GM06990 (cell line): ENCODE results near the gene SNTB2.
"Not testable (repeated sequence)": the region's sequence is repeated elsewhere in the genome, so short reads cannot be mapped to it uniquely, and the experiment has no call there.

Source experiments
- DNase-seq: peaks from one replicate; pipeline ENCODE4 v3.0.0-alpha.2; 2011; ENCODE audit not compliant: insufficient read length; ENCODE audit errors: extremely low read depth
- H3K27me3 ChIP-seq: replicated peaks from 2 replicates; pipeline ENCODE4 v1.6.0; 2011; ENCODE audit warnings: low read length; ENCODE audit not compliant: control insufficient read depth, insufficient read depth
- H3K36me3 ChIP-seq: 2 replicates; pipeline ENCODE4 v1.5.1; 2011; ENCODE audit warnings: low read length; ENCODE audit not compliant: control insufficient read depth, insufficient read depth
- H3K4me3 ChIP-seq: replicated peaks from 2 replicates; pipeline ENCODE4 v1.5.1; 2011; ENCODE audit warnings: low read depth, mild to moderate bottlenecking, control low read depth, low read length
- CTCF ChIP-seq: IDR thresholded peaks from 2 replicates; pipeline ENCODE4 v1.5.1; 2011; ENCODE audit warnings: low read length, control low read depth, mild to moderate bottlenecking, inconsistent platforms; ENCODE audit not compliant: insufficient read depth, poor library complexity, severe bottlenecking

The SNTB2 gene

GRCh38 chr16:69186642-69187445 is at the start of gene SNTB2:
Gene SNTB2, plus strand, starts transcription at chr16:69187164. Its CDS starts 3 bp downstream, at chr16:69187167.
- DNase-seq: peak; percentile 92
- peak within 1 kb of the TSS; percentile 78 for H3K4me3 ChIP-seq
- H3K27me3 ChIP-seq: no peaks in the 10 kb centered on the region

GRCh38 chr16:69138608-69139007 is 48.4 kb upstream of the SNTB2 start:
- no peak for DNase-seq
- TF ChIP-seq CTCF: no peak
- H3K36me3 ChIP-seq: peaks cover 16% of the 10 kb centered on the region
- H3K4me3 ChIP-seq: no peak overlapping the region
- no peaks in the 10 kb centered on the region for H3K27me3 ChIP-seq

More at GRCh38 chr16:69186642-69187445, at the start of gene SNTB2:
- TF ChIP-seq CTCF: no peak
- no peaks in the 10 kb centered on the region for H3K36me3 ChIP-seq

- H3K36me3 ChIP-seq: peaks cover 16% of the 10 kb centered on the region
- H3K4me3 ChIP-seq, DNase-seq, H3K27me3 ChIP-seq: not testable (repeated sequence)
Measured at GRCh38 chr16:69139464-69139863, 47.5 kb upstream of the SNTB2 start.

GRCh38 chr16:69141014-69141413 is 46.0 kb upstream of the SNTB2 start:
- no peaks in the 10 kb centered on the region for H3K27me3 ChIP-seq
- H3K36me3 ChIP-seq: peaks cover 19% of the 10 kb centered on the region
- DNase-seq: no peak
- no peak overlapping the region for H3K4me3 ChIP-seq
- TF ChIP-seq CTCF: no peak

- H3K36me3 ChIP-seq: peaks cover 17% of the 10 kb centered on the region
- H3K27me3 ChIP-seq: no peaks in the 10 kb centered on the region
- DNase-seq: no peak
- H3K4me3 ChIP-seq: no peak overlapping the region
- TF ChIP-seq CTCF: no peak
Measured at GRCh38 chr16:69141936-69142335, 45.0 kb upstream of the SNTB2 start.

GRCh38 chr16:69143116-69143515 is 43.8 kb upstream of the SNTB2 start:
- no peak overlapping the region for H3K4me3 ChIP-seq
- no peak for TF ChIP-seq CTCF
- DNase-seq: no peak
- H3K36me3 ChIP-seq: peaks cover 17% of the 10 kb centered on the region
- no peaks in the 10 kb centered on the region for H3K27me3 ChIP-seq
